Esophagus squamous epithelium (tissue), 5 donors: ENCODE data around the gene FAM222B. TPM values are rescaled to one million over a fixed set of nuclear protein-coding genes. Genes with fewer than 3 reads are reported as not detected.

Source experiments
- DNase-seq: peaks from one replicate; lab custom pipeline; 2025; lab: John Stamatoyannopoulos, UW
- H3K27ac ChIP-seq, 4 donors: fragments of 200-600 bp; sonication (generic); one replicate each; pipeline ENCODE4 v1.5.1; 2016 to 2019; ENCODE audit warnings: mild to moderate bottlenecking in 1 of 4
- H3K27me3 ChIP-seq, 4 donors: fragments of 200-600 bp; sonication (generic); 1 replicate in 3 of 4; 2 replicates in 1 of 4; pipeline versions ENCODE4 v1.5.1 to v1.6.0; 2017 to 2021; ENCODE audit warnings: antibody characterized with exemption in 1 of 4
- H3K36me3 ChIP-seq, 3 donors: fragments of 200-600 bp; sonication (generic); one replicate each; pipeline ENCODE4 v1.5.1; 2016 to 2019
- H3K4me1 ChIP-seq, 3 donors: fragments of 200-600 bp; sonication (generic); one replicate each; pipeline ENCODE4 v1.5.1; 2017 to 2019
- H3K4me3 ChIP-seq, 4 donors: fragments of 200-600 bp; sonication (generic); 1 replicate in 3 of 4; 2 replicates in 1 of 4; pipeline ENCODE4 v1.5.1; 2016 to 2019; ENCODE audit warnings: mild to moderate bottlenecking in 2 of 4, moderate library complexity in 1 of 4
- H3K9me3 ChIP-seq, 3 donors: fragments of 200-600 bp; sonication (generic); one replicate each; pipeline ENCODE4 v1.5.1; 2016 to 2019
- POLR2A ChIP-seq, 4 donors: fragments of 450-650 bp; IDR thresholded peaks; one replicate each; pipeline ENCODE4 v1.6.1; 2017; ENCODE audit warnings: antibody characterized with exemption in 4 of 4, mild to moderate bottlenecking in 4 of 4, moderate library complexity in 3 of 4
- WGBS, 2 donors: methylation state at CpG; one replicate each; pipeline ENCODE4 v1.1.5; 2018; 5-methylcytosine and 5-hydroxymethylcytosine counted together
- intact Hi-C: fragments of 100-400 bp; cut with DNase I; formaldehyde crosslinking; loops from one replicate; pipeline ENCODE4 v1.15.0; 2022
- total RNA-seq, 4 donors: library from RNA; depleted of rRNA; stranded (reverse); fragments of >200 nt; gene quantifications; one replicate each; pipeline ENCODE4 v1.1.0, GENCODE V29; 2016
- TF ChIP-seq, protein P1 (sequence below), 6 experiments: fragments of 450-650 bp in 4 of 6; fragments of 200-600 bp in 2 of 6; sonication (generic) in 2 of 6; IDR thresholded peaks; one replicate each; pipeline ENCODE4 v1.5.1; 2016 to 2019; ENCODE audit warnings: antibody characterized with exemption in 6 of 6, mild to moderate bottlenecking in 4 of 6, moderate library complexity in 4 of 6
- donor health status: DM: yes; HTN: yes; CAD: no.

Gene FAM222B
- total RNA-seq, 4 donors from 2014 or later = 8.0 to 16.4 (median 11.2) TPM

- intact Hi-C loops = no loop called here
- peaks cover 7 to 29% (median 13%) of the 10 kb centered on the region in 3 donors for H3K36me3 ChIP-seq
- H3K27me3 ChIP-seq = no peaks in the 10 kb centered on the region
- H3K9me3 ChIP-seq = no peaks in the 10 kb centered on the region
- TF ChIP-seq POLR2A (IDR thresholded peaks at IDR 0.05) = no peak
- TF ChIP-seq, protein P1, sequence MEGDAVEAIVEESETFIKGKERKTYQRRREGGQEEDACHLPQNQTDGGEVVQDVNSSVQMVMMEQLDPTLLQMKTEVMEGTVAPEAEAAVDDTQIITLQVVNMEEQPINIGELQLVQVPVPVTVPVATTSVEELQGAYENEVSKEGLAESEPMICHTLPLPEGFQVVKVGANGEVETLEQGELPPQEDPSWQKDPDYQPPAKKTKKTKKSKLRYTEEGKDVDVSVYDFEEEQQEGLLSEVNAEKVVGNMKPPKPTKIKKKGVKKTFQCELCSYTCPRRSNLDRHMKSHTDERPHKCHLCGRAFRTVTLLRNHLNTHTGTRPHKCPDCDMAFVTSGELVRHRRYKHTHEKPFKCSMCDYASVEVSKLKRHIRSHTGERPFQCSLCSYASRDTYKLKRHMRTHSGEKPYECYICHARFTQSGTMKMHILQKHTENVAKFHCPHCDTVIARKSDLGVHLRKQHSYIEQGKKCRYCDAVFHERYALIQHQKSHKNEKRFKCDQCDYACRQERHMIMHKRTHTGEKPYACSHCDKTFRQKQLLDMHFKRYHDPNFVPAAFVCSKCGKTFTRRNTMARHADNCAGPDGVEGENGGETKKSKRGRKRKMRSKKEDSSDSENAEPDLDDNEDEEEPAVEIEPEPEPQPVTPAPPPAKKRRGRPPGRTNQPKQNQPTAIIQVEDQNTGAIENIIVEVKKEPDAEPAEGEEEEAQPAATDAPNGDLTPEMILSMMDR (IDR thresholded peaks at IDR 0.05) = no peak
- DNase-seq = no peak
- H3K4me3 ChIP-seq = no peak overlapping the region
- peaks cover 0 to 16% (median 0%) of the 10 kb centered on the region in 3 donors for H3K4me1 ChIP-seq
- WGBS, 2 donors = 94 to 100% methylated on average over 1 of the region's 1 CpG
- H3K27ac ChIP-seq = no peak overlapping the region
These were observed 21.4 kb upstream of the FAM222B start for GRCh38 chr17:28863953-28864352.

- 92 to 95% methylated on average over 2 of the region's 3 CpGs for WGBS, 2 donors
- peaks cover 21 to 43% (median 27%) of the 10 kb centered on the region in 3 donors for H3K36me3 ChIP-seq
- H3K27ac ChIP-seq = no peak overlapping the region
- TF ChIP-seq POLR2A (IDR thresholded peaks at IDR 0.05) = no peak
- TF ChIP-seq, protein P1 (IDR thresholded peaks at IDR 0.05) = no peak
- intact Hi-C loops = no loop called here
- no peak for DNase-seq
- peaks cover 0 to 16% (median 0%) of the 10 kb centered on the region in 3 donors for H3K4me1 ChIP-seq
- no peaks in the 10 kb centered on the region for H3K9me3 ChIP-seq
- H3K27me3 ChIP-seq = no peaks in the 10 kb centered on the region
- no peak overlapping the region for H3K4me3 ChIP-seq
These were observed 20.0 kb upstream of the FAM222B start for GRCh38 chr17:28862561-28862960.

DNA sequence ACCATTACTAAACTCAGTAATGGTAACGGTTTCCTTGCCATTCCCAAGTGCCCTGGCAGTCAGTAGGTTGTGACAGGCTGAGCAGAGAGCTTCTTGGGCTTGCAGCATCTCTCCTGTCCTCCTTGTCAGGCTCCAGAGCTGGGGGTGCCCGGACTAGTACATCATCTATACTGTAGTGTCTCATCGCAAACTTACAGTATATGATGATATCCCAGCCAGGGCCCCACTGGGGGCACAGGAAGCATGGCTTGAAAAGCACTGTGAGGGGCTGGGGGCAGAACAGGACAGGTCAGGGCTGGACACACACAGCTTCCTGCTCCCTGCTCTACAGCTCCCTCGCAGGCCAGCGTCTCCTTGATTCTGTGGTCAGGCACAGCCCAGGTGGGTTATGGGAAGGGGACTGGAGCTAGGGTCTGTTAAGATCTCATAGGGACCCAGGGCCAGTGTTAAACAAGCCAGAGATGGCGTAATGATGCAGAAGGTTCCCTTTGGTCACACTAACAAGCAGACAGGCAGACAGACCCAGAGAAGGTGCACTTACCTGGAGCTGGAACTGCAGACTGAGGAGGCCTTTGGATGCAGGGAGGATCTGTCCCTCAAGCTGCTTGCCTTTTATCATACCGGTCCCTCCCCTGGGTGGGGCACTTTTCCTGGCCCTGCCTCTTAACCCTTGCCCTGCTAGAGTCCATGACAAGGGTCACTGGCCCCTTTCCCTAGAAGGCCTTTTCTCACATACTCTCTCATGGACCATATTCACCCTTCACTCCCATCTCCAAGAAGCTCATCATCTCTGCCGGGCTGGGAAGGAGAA, 19.0 kb upstream of the FAM222B start:
- H3K9me3 ChIP-seq = no peaks in the 10 kb centered on the region
- intact Hi-C loops = no loop called here
- peaks cover 24 to 53% (median 27%) of the 10 kb centered on the region in 3 donors for H3K36me3 ChIP-seq
- DNase-seq = no peak
- TF ChIP-seq, protein P1 (IDR thresholded peaks at IDR 0.05) = no peak
- no peak for TF ChIP-seq POLR2A (IDR thresholded peaks at IDR 0.05)
- no peaks in the 10 kb centered on the region for H3K27me3 ChIP-seq
- WGBS, 2 donors = 71 to 86% methylated on average over 6 to 8 of the region's 8 CpGs
- peaks cover 0 to 12% (median 0%) of the 10 kb centered on the region in 3 donors for H3K4me1 ChIP-seq
- H3K4me3 ChIP-seq = no peak overlapping the region
- no peak overlapping the region for H3K27ac ChIP-seq

- intact Hi-C loops = no loop called here
- 93 to 96% methylated on average over 3 to 4 of the region's 4 CpGs for WGBS, 2 donors
These were observed 17.8 kb upstream of the FAM222B start for GRCh38 chr17:28860363-28860808.

More at GRCh38 chr17:28860363-28860808, 17.8 kb upstream of the FAM222B start:
- Histone ChIP-seq H3K4me3 (no peak overlapping the region), H3K27me3 (no peaks in the 10 kb centered on the region), H3K4me1 (peaks cover 3 to 8% (median 4%) of the 10 kb centered on the region in 3 donors), H3K9me3 (no peaks in the 10 kb centered on the region), H3K36me3 (peaks cover 24 to 59% (median 27%) of the 10 kb centered on the region in 3 donors), H3K27ac (no peak overlapping the region)
- no peak for DNase-seq
- TF ChIP-seq POLR2A (IDR thresholded peaks at IDR 0.05) = no peak
- TF ChIP-seq, protein P1 (IDR thresholded peaks at IDR 0.05) = no peak
